ENCODE measurements around the gene KIAA1755. TPM values are rescaled to one million over a fixed set of nuclear protein-coding genes. Genes with fewer than 3 reads are reported as not detected.

Gene KIAA1755
- total RNA-seq, 1 donor from 2014 or later = 1.6 TPM

DNA sequence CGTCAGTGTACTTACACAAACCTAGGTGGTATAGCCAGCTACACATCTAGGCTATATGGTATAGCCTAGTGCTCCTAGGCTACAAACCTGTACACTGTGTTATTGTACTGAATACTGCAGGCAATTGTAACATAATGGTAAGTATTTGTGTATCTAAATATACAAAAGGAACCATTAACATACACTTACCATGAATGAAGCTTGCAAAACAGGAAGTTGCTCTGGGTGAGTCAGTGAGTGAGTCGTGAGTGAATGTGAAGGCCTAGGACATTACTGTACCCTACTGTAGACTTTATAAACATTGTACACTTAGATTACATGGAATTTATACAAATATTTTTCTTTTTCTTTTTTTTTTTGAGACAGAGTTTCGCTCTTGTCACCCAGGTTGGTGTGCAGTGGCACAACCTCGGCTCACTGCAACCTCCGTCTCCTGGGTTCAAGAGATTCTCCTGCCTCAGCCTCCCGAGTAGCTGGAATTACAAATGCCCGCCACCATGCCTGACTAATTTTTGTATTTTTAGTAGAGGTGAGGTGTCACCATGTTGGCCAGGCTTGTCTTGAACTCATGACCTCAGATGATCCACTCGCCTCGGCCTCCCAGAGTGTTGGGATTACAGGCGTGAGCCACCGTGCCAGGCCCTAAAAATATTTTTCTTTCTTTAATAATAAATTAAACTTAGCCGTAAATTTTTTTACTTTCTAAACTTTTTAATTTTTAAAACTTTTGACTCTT, 15.4 kb upstream of the KIAA1755 start:
- Mint-ChIP-seq H3K4me3 (ENCODE audit: unreplicated experiment) (no peak overlapping the region), H3K27ac (ENCODE audit: unreplicated experiment) (no peak overlapping the region), H3K4me1 (ENCODE audit: low read depth, unreplicated experiment) (no peaks in the 10 kb centered on the region), H3K9me3 (ENCODE audit: unreplicated experiment) (no peaks in the 10 kb centered on the region), H3K36me3 (ENCODE audit: unreplicated experiment) (no peaks in the 10 kb centered on the region), H3K27me3 (ENCODE audit: unreplicated experiment) (peaks cover 3% of the 10 kb centered on the region)
- no peak for TF ChIP-seq CTCF (IDR thresholded peaks at IDR 0.05; ENCODE audit: partially characterized antibody, unreplicated experiment)
- DNase-seq = no peak

GRCh38 chr20:38272961-38273360, 12.4 kb upstream of the KIAA1755 start:
- Mint-ChIP-seq H3K36me3 (ENCODE audit: unreplicated experiment) (peaks cover 4% of the 10 kb centered on the region), H3K27me3 (ENCODE audit: unreplicated experiment) (peaks cover 3% of the 10 kb centered on the region), H3K9me3 (ENCODE audit: unreplicated experiment) (no peaks in the 10 kb centered on the region), H3K4me3 (ENCODE audit: unreplicated experiment) (no peak overlapping the region), H3K4me1 (ENCODE audit: low read depth, unreplicated experiment) (peaks cover 5% of the 10 kb centered on the region), H3K27ac (ENCODE audit: unreplicated experiment) (no peak overlapping the region)
- TF ChIP-seq CTCF (IDR thresholded peaks at IDR 0.05; ENCODE audit: partially characterized antibody, unreplicated experiment) = no peak
- no peak for DNase-seq

- Mint-ChIP-seq H3K36me3 (ENCODE audit: unreplicated experiment) (peaks cover 4% of the 10 kb centered on the region), H3K9me3 (ENCODE audit: unreplicated experiment) (no peaks in the 10 kb centered on the region), H3K27me3 (ENCODE audit: unreplicated experiment) (peaks cover 3% of the 10 kb centered on the region), H3K27ac (ENCODE audit: unreplicated experiment) (no peak overlapping the region), H3K4me3 (ENCODE audit: unreplicated experiment) (no peak overlapping the region), H3K4me1 (ENCODE audit: low read depth, unreplicated experiment) (peaks cover 5% of the 10 kb centered on the region)
- no peak for TF ChIP-seq CTCF (IDR thresholded peaks at IDR 0.05; ENCODE audit: partially characterized antibody, unreplicated experiment)
- DNase-seq = no peak
These were observed 11.9 kb upstream of the KIAA1755 start for GRCh38 chr20:38272398-38272797.

DNA sequence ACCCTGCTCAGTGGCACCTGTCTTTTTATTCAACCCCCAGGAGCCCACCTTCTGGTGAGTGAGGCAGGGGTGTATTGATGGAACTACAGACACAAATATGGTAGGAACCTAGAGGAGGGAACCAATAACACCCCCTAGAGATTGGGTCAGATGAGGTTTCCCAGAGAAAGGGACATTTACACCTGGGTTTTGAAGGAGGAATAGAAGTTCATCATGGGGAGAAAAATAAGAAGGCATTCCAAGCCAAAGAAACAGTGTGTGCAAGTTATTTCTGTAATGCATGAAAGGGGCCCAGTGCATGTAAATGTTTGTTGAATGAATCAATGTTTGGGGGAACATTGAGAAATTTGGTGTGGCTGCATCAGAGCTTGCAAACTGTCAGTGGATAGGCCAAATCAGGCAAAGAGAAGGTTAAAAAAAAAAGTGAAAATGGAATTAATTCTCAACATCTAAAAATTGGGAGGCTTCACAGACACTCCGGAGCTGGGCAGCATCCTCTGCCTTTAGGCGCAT, 11.1 kb upstream of the KIAA1755 start:
- Mint-ChIP-seq H3K4me1 (ENCODE audit: low read depth, unreplicated experiment) (peaks cover 5% of the 10 kb centered on the region), H3K27ac (ENCODE audit: unreplicated experiment) (no peak overlapping the region), H3K9me3 (ENCODE audit: unreplicated experiment) (no peaks in the 10 kb centered on the region), H3K36me3 (ENCODE audit: unreplicated experiment) (peaks cover 4% of the 10 kb centered on the region), H3K27me3 (ENCODE audit: unreplicated experiment) (peaks cover 3% of the 10 kb centered on the region), H3K4me3 (ENCODE audit: unreplicated experiment) (no peak overlapping the region)
- TF ChIP-seq CTCF (IDR thresholded peaks at IDR 0.05; ENCODE audit: partially characterized antibody, unreplicated experiment) = no peak
- DNase-seq = no peak

GRCh38 chr20:38270869-38271605, 10.5 kb upstream of the KIAA1755 start:
- no peak for TF ChIP-seq CTCF (IDR thresholded peaks at IDR 0.05; ENCODE audit: partially characterized antibody, unreplicated experiment)
- Mint-ChIP-seq H3K27ac (ENCODE audit: unreplicated experiment) (no peak overlapping the region), H3K4me3 (ENCODE audit: unreplicated experiment) (no peak overlapping the region), H3K36me3 (ENCODE audit: unreplicated experiment) (peaks cover 5% of the 10 kb centered on the region), H3K9me3 (ENCODE audit: unreplicated experiment) (no peaks in the 10 kb centered on the region), H3K4me1 (ENCODE audit: low read depth, unreplicated experiment) (peaks cover 5% of the 10 kb centered on the region), H3K27me3 (ENCODE audit: unreplicated experiment) (peaks cover 3% of the 10 kb centered on the region)
- DNase-seq = no peak
